SHP77 (cell line): Measurements from ENCODE around the gene CRMP1.
"Not testable (repeated sequence)": the region's sequence is repeated elsewhere in the genome, so short reads cannot be mapped to it uniquely, and the experiment has no call there.

Experiments used
- DNase-seq, 2 experiments: peaks; one replicate each; lab custom pipeline; 2025; lab: John Stamatoyannopoulos, UW

CRMP1 gene

DNA sequence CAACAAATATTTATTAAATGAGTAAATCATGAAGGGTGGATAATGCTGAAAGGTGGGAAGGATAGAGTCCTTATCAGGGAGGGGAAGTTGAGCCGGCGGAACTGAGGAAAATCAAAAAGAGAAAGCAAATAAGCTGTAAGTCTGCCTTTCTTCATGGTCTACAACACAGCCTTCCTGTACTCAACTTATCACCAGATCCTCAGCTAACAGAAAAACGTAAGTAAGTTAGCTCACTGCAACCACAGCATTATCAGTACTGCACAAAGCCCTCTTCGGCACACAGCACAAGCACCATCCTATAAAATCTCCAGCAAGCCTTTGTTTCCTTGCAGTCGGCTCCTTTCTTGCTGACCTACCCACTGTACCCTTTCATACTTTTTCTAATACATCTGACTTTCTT, 70.3 kb downstream of the CRMP1 start:
- no peak for DNase-seq

DNA sequence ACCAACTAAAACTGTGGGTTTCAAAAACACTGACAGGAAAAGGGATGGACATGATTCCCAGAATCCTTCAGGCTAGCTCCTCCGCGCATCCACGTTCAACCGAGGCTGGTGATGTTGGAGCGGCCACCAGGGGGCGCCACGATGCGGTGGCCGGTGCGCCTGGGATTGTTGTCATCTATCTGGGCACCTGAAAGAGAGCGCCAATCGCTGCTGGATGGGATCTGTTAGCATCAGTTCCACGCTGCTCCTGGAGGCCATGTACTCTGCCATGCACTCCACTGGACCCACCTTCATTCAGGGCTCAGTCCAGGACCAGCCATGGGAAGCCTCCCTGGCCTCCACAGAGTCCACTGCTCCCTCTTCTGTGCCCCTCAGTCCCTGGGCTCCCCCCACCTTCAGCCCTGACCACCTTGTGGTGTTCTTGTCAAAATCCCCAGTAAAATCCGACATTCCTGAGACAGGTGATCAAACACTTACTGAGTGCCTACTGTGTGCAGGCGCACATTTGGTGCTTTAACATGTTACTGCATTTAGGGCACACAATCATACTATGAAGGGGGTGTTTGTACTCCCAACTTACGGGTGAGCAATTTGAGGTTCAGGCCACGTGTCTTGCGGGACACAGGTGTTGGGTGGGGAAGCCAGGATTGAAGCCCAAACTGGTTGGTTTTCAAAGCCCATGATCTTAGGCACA, 71.1 kb downstream of the CRMP1 start:
- peak in 1 of 2 experiments; percentile 12 for DNase-seq

DNA sequence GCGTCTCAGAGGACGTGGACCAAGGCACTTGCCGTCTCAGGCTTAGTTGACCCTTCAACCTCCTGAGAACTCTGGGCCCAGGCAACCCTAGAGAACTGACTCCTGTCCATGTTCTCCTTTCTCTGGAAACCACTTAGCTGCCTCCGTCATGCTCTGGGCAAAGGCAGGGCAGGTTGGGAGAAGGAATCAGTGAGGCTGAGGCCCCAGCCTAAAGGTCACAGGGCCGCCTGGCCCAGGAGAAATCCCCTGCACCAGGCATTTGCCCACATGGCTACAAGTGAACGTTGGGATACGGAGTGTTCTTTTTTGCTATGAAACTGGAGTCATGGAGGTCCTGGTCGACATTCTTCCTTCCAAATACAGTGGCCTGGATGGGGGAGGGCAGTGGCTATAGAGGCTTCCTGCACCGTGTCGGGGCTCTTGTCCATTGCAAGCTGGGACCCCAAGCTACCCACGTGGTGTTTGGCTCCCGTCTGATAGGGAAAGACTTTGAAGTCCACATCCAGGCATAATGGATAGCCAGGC, 76.0 kb downstream of the CRMP1 start:
- DNase-seq, result no peak

DNA sequence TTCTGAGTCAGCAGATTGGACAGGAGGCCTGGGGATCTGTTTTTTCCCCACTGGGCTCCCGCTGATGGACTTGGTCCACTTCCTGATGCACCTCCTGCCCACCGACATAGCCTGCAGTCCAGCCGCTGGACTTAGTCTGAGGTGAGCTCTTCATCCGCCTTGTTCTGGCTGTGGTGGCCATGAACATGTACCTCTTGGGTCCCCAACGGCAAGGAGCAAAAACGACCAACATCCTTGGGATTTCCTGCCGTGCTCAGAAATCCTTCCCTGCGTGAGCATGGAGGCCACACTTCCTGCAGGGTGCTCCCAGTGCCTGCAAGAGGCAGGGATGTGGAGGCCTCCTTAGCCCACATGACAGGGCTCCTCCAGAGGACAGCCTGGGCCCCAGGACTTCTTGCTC, 76.8 kb downstream of the CRMP1 start:
- DNase-seq, result no peak

DNA sequence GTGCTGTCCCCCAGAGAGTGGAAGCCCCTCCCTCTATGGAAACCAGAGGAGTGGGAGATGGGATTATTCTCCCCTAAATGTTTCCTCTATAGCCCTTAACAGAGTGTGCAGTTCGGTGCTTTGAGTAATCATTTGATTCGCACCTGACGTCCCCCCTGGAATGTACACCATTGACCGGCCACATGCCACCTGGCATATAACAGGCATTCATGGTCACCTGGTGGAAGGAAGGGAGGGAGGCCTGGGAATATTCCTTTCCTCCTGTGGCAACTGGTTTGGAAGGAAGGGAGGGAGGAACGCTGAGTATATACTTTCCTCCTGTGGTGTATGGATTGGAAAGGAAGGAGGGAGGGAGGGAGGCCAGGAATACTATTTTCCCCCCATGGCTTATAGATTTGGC, 77.2 kb downstream of the CRMP1 start:
- DNase-seq, result no peak

DNA sequence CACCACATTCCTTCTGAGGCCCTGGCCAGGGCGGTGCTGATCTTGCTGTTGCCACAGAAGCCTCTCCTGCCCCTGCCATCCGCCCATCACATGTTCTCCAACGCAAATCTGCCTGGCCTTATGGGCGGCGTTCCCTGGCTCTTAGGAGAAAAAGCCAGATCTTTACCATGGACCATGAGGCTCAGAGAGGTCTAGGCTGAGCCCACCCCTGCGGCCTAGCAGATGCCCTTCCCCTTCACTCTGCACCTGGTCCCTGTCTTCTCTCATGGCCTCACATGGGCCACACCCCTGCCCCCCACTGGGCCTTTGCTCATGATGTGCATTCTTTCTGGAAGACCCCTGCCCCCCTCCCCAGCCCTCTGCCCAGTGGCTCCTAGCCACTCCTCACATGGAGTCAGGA, 78.5 kb downstream of the CRMP1 start:
- DNase-seq, result no peak

DNA sequence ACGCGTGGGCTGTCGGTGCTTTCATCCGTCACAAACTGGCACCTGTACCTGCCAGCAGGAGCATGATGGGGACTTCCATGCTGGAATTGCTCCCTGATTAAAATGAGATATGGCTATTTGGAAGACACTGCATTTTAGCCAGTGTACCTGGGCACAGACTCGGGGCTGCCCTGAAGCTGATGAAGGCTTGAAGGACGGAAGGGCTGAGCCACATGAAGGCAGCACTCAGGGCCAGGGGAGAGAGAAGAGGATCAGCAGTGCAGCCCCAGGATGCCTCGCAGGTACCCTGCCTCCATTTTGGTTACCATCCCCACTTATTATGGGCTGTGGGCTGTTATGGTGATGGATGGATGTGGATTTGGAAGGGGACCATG, 79.0 kb downstream of the CRMP1 start:
- no peak for DNase-seq

DNA sequence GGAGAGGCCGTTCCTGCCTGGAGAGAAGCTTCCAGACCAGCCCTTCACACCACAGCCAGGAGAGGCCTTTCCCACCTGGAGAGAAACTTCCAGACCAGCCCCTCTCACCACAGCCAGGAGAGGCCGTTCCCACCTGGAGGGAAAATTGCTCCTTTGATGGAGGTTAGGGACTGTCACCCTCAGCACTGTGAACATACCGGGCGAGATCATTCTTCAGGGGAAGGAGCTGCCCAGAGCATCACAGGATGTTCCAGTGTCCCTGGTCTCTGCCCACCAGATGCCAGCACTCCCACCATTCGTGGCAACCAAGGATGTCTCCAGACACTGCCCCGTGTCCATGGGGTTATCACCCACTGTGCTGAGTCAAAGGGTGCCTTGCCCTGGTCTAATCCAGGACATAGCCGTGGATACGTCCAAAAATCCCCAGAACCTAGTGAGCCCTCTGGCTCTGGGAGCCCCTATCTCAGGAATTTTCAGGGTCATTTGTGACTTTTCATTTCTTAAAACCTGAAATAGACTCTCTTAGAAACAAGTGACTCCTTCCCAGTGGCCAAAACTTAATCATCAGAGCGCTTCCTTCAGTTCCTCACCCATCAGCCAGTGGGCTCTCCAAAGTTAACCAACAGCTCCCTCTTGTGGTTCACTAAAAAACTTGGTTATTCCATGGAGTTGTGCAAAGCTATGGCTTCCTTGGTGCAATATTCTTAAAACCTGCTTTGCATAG, 80.2 kb downstream of the CRMP1 start:
- DNase-seq, result peak in 1 of 2 experiments; percentile 6

DNA sequence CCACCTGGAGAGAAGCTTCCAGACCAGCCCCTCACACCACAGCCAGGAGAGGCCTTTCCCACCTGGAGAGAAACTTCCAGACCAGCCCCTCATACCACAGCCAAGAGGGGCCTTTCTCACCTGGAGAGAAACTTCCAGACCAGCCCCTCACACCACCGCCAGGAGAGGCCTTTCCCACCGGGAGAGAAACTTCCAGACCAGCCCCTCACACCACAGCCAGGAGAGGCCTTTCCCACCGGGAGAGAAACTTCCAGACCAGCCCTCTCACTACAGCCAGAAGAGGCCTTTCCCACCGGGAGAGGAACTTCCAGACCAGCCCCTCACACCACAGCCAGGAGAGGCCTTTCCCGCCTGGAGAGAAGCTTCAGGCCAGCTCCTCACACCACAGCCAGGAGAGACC, 80.8 kb downstream of the CRMP1 start:
- DNase-seq, result not testable (repeated sequence)

DNA sequence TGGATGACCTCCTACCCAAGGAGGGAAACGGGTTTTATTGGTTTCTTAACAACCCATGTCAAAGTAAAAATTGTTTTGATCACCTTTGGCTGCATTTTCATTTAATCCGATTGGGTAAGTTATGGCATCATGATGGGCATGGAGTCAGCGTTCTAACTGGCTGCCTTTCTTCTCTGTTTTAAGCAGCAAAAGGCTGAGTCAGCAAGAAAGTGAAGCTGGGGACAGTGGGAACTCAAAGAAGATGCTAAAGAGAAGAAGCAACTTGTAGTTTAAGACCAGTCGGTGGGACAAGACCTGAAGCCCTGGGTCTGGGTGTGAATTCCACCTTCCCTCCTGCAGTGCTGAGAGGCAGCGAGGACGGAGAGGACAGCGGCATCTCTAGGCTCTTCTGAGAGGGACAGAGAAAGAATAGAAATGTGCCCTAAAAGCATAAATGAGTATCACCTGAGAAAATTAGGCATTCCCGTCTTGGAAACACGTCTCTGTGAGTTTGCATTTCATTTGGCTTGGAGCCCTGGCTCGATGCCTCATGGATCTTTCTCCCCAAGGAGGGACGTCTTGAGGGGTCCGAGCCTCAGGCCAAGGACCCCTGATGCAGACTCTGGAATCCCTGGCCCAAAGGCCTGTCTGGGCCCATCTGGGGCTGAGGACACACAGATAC, 82.0 kb downstream of the CRMP1 start:
- no peak for DNase-seq

DNA sequence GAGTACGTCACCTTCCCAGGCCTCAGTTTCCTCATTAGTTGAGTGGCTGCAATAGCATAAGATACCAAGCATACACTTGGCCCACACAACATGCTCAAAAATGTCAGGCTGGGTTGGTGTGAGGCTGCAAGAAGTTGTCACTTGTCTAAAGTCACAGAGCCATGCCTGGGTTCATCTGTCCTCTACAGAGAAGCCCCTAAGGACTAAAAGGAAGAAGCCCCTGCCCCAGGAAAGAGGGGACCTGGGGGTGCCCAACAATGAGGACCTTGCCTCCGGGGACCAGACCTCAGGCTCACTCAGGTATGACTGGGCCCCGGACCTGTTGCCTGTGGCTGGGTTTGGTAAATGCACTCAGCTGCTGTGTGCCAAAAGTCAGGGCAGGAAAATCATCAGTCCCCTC, 82.7 kb downstream of the CRMP1 start:
- DNase-seq, result no peak

DNA sequence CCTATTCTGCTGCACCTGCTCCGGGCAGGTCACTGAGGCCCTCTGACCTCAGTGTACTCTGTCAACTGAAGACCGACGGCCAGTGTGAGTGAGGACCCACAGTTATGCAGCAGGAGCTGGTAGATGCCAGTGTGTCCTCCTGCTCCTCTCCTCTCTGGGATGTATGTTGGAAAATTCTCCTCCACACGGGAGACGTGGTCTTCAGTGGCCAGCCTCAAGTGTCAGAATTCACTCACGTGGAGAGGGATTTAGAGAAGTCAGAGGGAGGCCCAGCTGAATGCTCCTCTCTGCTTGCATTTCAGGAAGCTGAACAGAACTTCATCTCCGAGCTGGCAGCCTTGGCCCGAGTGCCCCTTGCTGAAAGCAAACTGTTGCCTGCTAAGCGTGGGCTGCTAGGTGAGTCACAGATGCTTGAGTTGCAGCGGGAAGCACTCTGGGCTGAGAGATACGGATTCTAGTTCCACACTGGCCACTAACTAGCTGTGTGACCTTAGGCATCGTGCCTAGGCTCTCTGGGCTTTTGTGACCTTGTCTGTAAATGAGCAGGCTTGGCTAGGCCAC, 83.6 kb downstream of the CRMP1 start:
- DNase-seq, result no peak

DNA sequence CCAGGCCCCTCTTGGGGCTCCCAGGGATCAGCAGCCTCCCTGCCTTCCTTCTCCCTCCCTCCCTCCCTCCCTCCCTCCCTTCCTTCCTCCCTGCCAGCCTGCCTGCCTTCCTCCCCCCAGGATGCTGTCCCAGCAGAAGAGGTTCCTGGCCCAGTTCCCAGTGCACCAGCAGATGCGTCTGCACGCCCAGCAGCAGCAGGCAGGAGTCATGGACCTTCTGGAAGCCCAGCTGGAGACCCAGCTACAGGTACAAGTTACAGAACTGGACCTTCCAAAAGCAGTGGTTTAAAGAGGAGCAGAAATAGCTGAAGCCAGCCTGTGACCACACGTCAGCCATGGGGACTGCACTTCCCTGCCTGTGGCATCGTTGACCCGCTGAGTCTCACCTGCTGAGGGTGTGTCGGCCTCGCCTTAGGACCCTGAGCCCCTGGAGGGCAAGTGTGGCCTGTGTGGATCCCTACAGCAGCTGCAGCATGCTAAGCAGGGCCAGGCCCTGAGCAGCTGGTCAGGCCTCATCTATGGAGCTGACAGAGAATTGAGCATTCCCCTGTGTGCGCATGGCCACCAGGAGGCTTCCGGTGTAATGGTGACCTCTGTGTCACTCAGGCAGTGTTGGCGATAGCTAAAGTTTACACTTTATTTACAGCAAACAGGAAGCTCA, 84.7 kb downstream of the CRMP1 start:
- peak; percentile 56 to 68 for DNase-seq

DNA sequence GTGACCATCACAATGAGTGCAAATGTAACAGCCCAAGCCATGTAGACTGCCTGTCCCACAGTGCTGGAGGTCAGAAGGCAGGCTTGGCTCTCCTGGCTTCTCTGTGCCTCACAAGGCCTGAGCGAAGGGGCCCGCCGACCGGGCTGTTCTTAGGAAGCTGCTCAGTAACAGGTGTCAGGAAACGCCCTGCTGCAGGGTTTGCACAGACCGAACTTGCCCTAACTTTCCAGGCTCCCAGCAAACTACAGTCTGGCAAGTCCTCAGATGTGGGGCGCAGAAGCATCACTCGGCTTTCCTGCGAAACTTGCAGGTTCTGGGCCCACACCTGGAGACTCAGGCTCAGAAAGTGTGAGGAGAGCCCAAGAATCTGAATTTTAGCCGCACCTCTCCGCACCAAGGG, 87.6 kb downstream of the CRMP1 start:
- DNase-seq, result no peak

DNA sequence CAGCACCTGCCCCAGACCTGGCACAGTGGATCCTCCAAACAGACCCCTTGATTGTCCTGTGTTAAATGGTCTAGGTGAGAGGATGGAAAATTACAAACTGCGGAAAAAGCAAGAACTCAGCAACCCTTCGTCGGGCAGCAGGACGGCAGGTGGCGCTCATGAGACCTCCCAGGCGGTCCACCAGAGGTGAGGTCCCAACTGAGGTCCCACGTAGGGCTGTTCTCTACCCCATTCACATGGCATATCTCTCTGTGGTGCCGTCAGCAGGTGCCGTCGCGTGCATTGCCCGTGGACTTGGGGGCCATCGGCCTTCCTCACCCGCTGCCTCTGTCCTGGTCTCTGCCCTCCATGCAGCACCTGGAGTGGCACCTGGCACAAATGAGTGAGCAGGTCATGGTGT, 88.2 kb downstream of the CRMP1 start:
- no peak for DNase-seq

DNA sequence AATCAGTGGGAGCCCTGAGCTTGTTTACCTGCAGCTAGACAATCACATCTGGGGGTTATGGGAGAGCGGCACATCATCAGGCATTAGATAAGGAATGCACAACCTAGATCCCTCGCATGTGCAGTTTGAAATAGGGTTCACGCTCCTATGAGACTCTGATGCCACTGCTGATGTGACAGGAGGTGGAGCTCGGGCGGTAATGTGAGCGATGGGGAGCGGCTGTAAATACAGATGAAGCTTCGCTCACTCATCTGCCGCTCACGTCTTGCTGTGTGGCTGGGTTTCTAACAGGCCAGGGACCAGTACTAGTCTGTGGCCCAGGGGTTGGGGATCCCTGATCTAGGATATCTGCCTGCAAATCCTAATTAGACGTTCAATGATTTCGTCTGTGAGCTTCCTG, 90.3 kb downstream of the CRMP1 start:
- no peak for DNase-seq

DNA sequence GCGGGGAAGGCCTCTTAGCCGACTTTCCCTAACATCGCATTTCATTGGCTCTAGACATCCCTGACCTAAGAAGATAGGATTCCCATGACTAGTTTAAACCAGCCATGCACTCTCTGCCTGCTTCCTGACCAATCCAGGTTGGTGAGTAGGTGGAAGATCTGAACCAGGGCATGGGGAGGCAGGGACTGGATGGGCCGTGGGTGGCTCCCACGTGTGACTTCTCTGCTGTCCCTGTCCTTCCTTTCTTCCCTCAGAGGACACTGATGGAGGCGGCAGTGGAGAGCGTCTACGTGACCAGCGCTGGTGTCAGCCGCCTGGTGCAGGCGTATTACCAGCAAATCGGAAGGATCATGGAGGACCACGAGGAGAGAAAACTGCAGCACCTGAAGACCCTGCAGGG, 91.2 kb downstream of the CRMP1 start:
- DNase-seq, result no peak

DNA sequence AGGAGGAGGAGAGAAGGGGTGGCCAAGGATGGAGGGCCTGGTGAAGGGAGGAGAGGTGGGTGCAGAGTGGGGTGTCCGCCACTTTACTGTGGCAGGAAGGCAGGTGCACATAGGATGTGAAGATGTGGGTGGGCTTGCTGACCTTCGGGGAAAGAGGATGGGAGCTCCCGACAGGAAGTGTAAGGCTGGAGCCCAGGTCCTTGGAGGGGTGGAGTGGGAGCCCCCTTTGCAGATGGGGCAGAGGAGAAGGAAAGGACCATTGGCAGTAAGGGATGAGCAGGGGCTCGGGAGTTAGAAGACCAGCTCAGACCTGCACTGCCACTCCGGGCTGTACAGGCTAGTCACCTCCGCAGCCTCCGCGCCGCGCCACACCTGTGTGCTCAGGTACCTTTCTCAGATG, 92.4 kb downstream of the CRMP1 start:
- DNase-seq, result no peak

DNA sequence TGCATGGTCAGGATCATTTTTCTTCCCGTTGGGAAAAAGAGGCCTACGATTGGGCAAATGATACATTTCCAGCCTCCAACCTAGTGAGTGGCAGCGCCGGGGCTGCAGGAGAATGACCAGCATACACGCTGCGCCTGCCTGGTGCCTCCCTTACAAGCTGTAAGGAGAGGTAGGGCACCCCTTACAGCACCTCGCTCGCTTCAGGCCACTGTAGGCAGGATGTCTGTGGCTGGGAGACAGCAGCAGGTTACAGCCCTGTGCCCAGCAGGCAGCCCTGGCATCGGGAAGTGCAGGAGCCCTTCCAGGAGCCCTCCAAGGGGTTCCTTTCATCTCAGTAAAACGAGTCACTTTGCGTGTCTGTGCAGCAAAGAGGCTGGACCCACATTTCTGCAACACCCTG, 93.5 kb downstream of the CRMP1 start:
- DNase-seq, result no peak

DNA sequence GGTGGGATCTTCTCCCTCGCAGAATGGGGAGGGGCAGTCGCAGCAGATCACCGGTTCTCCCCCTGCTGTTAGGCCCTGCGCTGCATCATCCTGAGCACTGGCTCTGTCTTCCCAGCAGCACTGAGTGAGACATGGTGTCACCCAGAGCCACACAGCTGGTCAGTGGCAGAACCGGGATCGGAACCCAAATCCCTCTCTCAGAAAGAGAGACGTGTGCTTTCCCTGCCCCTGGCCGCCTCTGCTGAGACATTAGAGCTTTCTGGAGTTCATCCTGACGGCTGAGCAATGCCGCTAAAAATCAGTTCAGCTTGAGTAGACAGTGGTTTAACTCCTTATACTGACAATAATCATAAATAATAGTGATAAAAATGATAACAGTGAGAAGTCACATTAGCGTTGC, 93.9 kb downstream of the CRMP1 start:
- DNase-seq, result no peak

DNA sequence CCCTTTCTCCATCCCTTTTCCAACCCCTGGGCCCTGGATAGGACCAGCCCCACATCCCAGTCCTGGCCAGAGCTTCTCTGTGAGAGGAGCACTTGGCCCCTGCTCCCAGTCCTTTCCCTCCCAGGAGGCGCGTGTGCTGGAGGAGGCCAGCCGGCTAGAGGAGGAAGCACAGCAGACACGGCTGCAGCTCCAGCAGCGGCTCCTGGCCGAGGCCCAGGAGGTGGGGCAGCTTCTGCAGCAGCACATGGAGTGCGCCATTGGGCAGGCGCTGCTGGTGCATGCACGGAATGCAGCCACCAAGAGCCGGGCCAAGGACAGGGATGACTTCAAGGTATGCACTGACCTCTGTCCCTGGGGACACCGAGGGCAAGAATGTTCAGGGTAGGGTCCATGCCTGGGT, 94.4 kb downstream of the CRMP1 start:
- DNase-seq, result no peak

DNA sequence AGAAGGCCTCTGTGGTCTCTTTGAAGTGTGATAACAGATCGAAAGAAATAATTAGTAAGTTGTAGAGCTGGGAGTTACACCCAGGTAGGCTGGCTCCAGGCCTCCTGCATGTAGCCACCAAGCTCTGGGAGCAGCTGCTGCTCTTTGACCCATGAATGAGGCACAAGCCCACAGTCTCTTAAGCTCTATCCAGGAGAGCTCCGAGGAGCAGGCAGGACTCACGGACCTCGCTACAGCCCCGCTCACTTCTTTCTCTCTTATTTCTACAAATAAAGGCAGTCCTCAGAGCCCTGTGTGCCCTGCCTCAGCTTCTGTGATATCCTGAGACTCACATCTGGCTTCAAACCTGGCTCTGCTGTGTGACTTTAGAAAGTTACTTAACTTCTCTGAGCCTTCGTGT, 95.0 kb downstream of the CRMP1 start:
- no peak for DNase-seq
